Fibroblast of lung (primary cell): ENCODE measurements around the gene LRRC66. TPM values are rescaled to one million over a fixed set of nuclear protein-coding genes. Genes with fewer than 3 reads are reported as not detected.

Experiments used
- DNase-seq, 2 donors: peaks; one replicate each; pipeline versions ENCODE4 v3.0.0 to v3.0.0-alpha.2; 2010; ENCODE audit warnings: low read depth in 2 of 2
- H2AFZ ChIP-seq: 2 replicates; pipeline ENCODE4 v1.5.1; 2012; ENCODE audit warnings: low read length, control low read depth, inconsistent platforms
- H3K27ac ChIP-seq: 2 replicates; pipeline ENCODE4 v1.5.1; 2011; ENCODE audit warnings: low read length, control low read depth; ENCODE audit not compliant: insufficient read depth
- H3K27me3 ChIP-seq: 2 replicates; pipeline ENCODE4 v1.5.1; 2011; ENCODE audit warnings: mild to moderate bottlenecking, low read length; ENCODE audit not compliant: control insufficient read depth, insufficient read depth
- H3K36me3 ChIP-seq: 2 replicates; pipeline ENCODE4 v1.5.1; 2011; ENCODE audit warnings: low read length; ENCODE audit not compliant: control insufficient read depth, insufficient read depth
- H3K4me1 ChIP-seq: 2 replicates; pipeline ENCODE4 v1.5.1; 2011; ENCODE audit warnings: low read length; ENCODE audit not compliant: control insufficient read depth, insufficient read depth; ENCODE audit errors: extremely low read depth
- H3K4me2 ChIP-seq: 2 replicates; pipeline ENCODE4 v1.5.1; 2011; ENCODE audit warnings: low read length, control low read depth; ENCODE audit not compliant: insufficient read depth; ENCODE audit errors: extremely low read depth
- H3K4me3 ChIP-seq, 4 experiments: fragments of 200-600 bp in 1 of 4; sonication (generic) in 1 of 4; replicated peaks in 1 of 4; 2 replicates each; pipeline ENCODE4 v1.5.1; 2011 to 2016; ENCODE audit warnings: low read length in 4 of 4, low read depth in 3 of 4, mild to moderate bottlenecking in 3 of 4, control low read depth in 2 of 4, inconsistent platforms in 1 of 4, mixed read lengths in 1 of 4; ENCODE audit not compliant: insufficient read depth in 1 of 4; ENCODE audit errors: control extremely low read depth in 1 of 4
- H3K79me2 ChIP-seq: 2 replicates; pipeline ENCODE4 v1.5.1; 2012; ENCODE audit warnings: mild to moderate bottlenecking, low read length, inconsistent platforms; ENCODE audit not compliant: control insufficient read depth, insufficient read depth
- H3K9ac ChIP-seq: 2 replicates; pipeline ENCODE4 v1.5.1; 2011; ENCODE audit warnings: mild to moderate bottlenecking, low read length, control low read depth; ENCODE audit not compliant: insufficient read depth
- H3K9me3 ChIP-seq: 2 replicates; pipeline ENCODE4 v1.5.1; 2012; ENCODE audit warnings: low read depth, low read length; ENCODE audit not compliant: control insufficient read depth, insufficient read depth
- H4K20me1 ChIP-seq: 2 replicates; pipeline ENCODE4 v1.5.1; 2011; ENCODE audit warnings: low read length; ENCODE audit not compliant: control insufficient read depth, insufficient read depth; ENCODE audit errors: extremely low read depth
- EZH2 ChIP-seq: IDR thresholded peaks from 2 replicates; pipeline ENCODE4 v1.5.1; 2012; ENCODE audit warnings: low read length, control low read depth, mild to moderate bottlenecking; ENCODE audit errors: missing control alignments
- polyA plus RNA-seq, 2 donors: library from polyadenylated mRNA; depleted of rRNA in 1 of 2; stranded (reverse) in 1 of 2; unstranded in 1 of 2; fragments of >200 nt; gene quantifications; 2 replicates each; pipeline ENCODE4 v1.2.1, GENCODE V29; 2011 to 2012; ENCODE audit warnings: missing spikeins in 1 of 2
- total RNA-seq: library from RNA; depleted of rRNA; stranded (reverse); fragments of >200 nt; gene quantifications from 2 replicates; pipeline ENCODE4 v1.2.1, GENCODE V29; 2014
- TF ChIP-seq, protein P1 (sequence below), 2 donors: IDR thresholded peaks in 1 of 2; conservative IDR thresholded peaks in 1 of 2; 1 replicate in 1 of 2; 2 replicates in 1 of 2; pipeline ENCODE4 v1.5.1; 2011 to 2012; ENCODE audit warnings: low read length in 2 of 2, control low read depth in 1 of 2, inconsistent platforms in 1 of 2, low read depth in 1 of 2, mild to moderate bottlenecking in 1 of 2

The LRRC66 gene
- total and polyA plus RNA-seq, 2 donors (not counting 1 experiment from before 2014, with no cell fraction given), result 0.17 to 0.83 TPM

DNA sequence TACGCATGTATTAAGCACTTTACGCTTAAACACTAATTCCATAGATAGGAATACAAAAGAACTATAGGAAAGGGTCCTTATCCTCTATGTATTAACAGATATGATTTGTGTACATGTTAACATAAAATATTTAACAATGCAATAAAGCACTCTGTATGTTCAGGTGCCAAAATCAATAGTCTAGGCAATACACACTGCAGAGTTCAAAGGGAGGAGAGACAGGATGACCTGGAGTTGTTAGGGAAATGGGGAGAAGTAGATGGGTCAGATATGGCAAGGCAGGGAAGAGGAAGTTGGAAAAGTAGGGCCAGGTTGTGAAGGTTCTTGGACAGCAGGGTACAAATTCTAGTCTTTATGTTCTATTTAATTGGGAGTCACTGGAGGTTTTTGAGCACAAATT is 15.0 kb upstream of the LRRC66 start:
- H3K27me3 ChIP-seq, result peaks cover 2% of the 10 kb centered on the region

DNA sequence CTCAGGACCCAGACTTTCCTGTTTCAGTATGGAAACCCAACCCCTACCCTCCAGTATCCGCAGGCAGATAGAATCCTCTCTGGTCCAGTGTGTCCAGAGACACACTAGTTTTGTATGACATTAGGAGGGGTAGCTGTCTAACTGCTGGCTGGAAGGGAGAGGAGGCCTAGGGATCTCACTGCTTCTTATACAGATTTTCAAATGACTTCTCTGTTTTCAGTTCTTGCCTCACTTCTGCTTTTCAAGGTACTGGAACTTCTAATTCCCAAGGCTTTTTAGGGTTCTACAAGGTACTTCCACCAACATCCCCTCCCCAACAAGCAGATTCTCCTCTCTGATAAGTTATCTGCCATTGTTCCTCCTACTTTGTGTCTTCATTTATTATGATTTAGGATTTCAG is 11.8 kb upstream of the LRRC66 start:
- TF ChIP-seq, protein P1, sequence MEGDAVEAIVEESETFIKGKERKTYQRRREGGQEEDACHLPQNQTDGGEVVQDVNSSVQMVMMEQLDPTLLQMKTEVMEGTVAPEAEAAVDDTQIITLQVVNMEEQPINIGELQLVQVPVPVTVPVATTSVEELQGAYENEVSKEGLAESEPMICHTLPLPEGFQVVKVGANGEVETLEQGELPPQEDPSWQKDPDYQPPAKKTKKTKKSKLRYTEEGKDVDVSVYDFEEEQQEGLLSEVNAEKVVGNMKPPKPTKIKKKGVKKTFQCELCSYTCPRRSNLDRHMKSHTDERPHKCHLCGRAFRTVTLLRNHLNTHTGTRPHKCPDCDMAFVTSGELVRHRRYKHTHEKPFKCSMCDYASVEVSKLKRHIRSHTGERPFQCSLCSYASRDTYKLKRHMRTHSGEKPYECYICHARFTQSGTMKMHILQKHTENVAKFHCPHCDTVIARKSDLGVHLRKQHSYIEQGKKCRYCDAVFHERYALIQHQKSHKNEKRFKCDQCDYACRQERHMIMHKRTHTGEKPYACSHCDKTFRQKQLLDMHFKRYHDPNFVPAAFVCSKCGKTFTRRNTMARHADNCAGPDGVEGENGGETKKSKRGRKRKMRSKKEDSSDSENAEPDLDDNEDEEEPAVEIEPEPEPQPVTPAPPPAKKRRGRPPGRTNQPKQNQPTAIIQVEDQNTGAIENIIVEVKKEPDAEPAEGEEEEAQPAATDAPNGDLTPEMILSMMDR (conservative IDR thresholded peaks at IDR 0.05 in 1 of 2, IDR thresholded peaks at IDR 0.05 in 1 of 2; ENCODE audit: low read depth in 1 of 2, low read length in 2 of 2), result no peak
- TF ChIP-seq EZH2, result no peak
- no peak overlapping the region for H3K27ac ChIP-seq
- no peaks in the 10 kb centered on the region for H3K4me1 ChIP-seq
- DNase-seq, result no peak
- H3K4me2 ChIP-seq, result no peak overlapping the region
- H3K4me3 ChIP-seq, result no peak overlapping the region
- no peaks in the 10 kb centered on the region for H3K27me3 ChIP-seq
- H2AFZ ChIP-seq, result no peak overlapping the region
- H3K36me3 ChIP-seq, result peaks cover 1% of the 10 kb centered on the region
- H3K9ac ChIP-seq, result no peak overlapping the region
- H4K20me1 ChIP-seq, result no peaks in the 10 kb centered on the region
- no peaks in the 10 kb centered on the region for H3K9me3 ChIP-seq
- peaks cover 38% of the 10 kb centered on the region for H3K79me2 ChIP-seq

More for the DNA sequence above, 15.0 kb upstream of the LRRC66 start:
- H2AFZ ChIP-seq, result no peak overlapping the region
- no peak for TF ChIP-seq EZH2
- TF ChIP-seq, protein P1 (conservative IDR thresholded peaks at IDR 0.05 in 1 of 2, IDR thresholded peaks at IDR 0.05 in 1 of 2; ENCODE audit: low read depth in 1 of 2, low read length in 2 of 2), result no peak
- H4K20me1 ChIP-seq, result no peaks in the 10 kb centered on the region
- H3K36me3 ChIP-seq, result peaks cover 1% of the 10 kb centered on the region
- no peak overlapping the region for H3K27ac ChIP-seq
- DNase-seq, result no peak
- H3K4me1 ChIP-seq, result peaks cover 2% of the 10 kb centered on the region
- no peak overlapping the region for H3K4me3 ChIP-seq
- H3K4me2 ChIP-seq, result no peak overlapping the region
- H3K9ac ChIP-seq, result no peak overlapping the region
- H3K79me2 ChIP-seq, result peaks cover 46% of the 10 kb centered on the region
- no peaks in the 10 kb centered on the region for H3K9me3 ChIP-seq

DNA sequence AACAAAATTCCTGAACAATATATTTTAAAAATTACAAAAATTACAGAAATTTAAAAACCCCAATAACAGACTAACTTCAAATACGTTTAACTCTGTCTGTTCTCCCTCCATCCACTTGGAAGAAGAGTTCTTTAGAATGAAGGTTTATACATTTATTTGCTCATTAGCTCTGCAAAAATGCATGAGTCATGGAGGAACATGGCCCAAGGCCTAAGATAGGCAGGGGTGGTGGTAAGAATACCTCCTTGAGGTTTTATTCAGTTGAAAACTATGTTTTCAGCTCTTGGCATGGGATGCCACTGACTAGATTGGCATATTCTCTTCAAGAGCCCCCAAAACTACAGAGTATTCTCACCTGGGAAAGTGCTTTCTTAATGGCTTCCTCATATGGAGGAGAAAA is 8.8 kb upstream of the LRRC66 start:
- H3K4me2 ChIP-seq, result no peak overlapping the region
- TF ChIP-seq, protein P1 (conservative IDR thresholded peaks at IDR 0.05 in 1 of 2, IDR thresholded peaks at IDR 0.05 in 1 of 2; ENCODE audit: low read depth in 1 of 2, low read length in 2 of 2), result no peak
- TF ChIP-seq EZH2, result no peak

More for the DNA sequence above, 8.8 kb upstream of the LRRC66 start:
- H3K27ac ChIP-seq, result no peak overlapping the region
- H2AFZ ChIP-seq, result no peak overlapping the region
- H3K27me3 ChIP-seq, result no peaks in the 10 kb centered on the region
- peaks cover 10% of the 10 kb centered on the region for H3K79me2 ChIP-seq
- no peak overlapping the region for H3K4me3 ChIP-seq
- no peaks in the 10 kb centered on the region for H3K4me1 ChIP-seq
- no peaks in the 10 kb centered on the region for H3K9me3 ChIP-seq
- peaks cover 4% of the 10 kb centered on the region for H3K36me3 ChIP-seq
- H4K20me1 ChIP-seq, result no peaks in the 10 kb centered on the region
- H3K9ac ChIP-seq, result no peak overlapping the region
- peak; percentile 59 to 85 for DNase-seq
